HUES64 (cell line): ENCODE measurements around the gene CASP4.
"Not testable (repeated sequence)": the region's sequence is repeated elsewhere in the genome, so short reads cannot be mapped to it uniquely, and the experiment has no call there.

Source experiments
- H3K27ac ChIP-seq: 2 replicates; pipeline ENCODE4 v1.7.0; 2013; ENCODE audit warnings: low read depth, low read length, inconsistent platforms
- H3K27me3 ChIP-seq: 2 replicates; pipeline ENCODE4 v1.6.1; 2013; ENCODE audit warnings: mild to moderate bottlenecking, low read length; ENCODE audit not compliant: insufficient read depth
- H3K36me3 ChIP-seq: 2 replicates; pipeline ENCODE4 v1.6.1; 2013; ENCODE audit warnings: mild to moderate bottlenecking, low read length; ENCODE audit not compliant: insufficient read depth
- H3K4me1 ChIP-seq: 2 replicates; pipeline ENCODE4 v1.6.1; 2013; ENCODE audit warnings: mild to moderate bottlenecking, low read length, moderate library complexity; ENCODE audit not compliant: insufficient read depth
- H3K4me3 ChIP-seq: 2 replicates; pipeline ENCODE4 v1.5.1; 2013; ENCODE audit warnings: mild to moderate bottlenecking, low read length, moderate library complexity
- H3K9ac ChIP-seq: 2 replicates; pipeline ENCODE4 v1.6.1; 2013; ENCODE audit warnings: mild to moderate bottlenecking, low read depth, low read length
- H3K9me3 ChIP-seq: 2 replicates; pipeline ENCODE4 v1.6.1; 2013; ENCODE audit warnings: low read depth, low read length; ENCODE audit not compliant: insufficient read depth
- WGBS: fragments of 150-250, 120-280 bp; methylation state at CpG from one replicate; pipeline ENCODE4 v1.1.7; 2013; ENCODE audit warnings: missing lambda C conversion rate; 5-methylcytosine and 5-hydroxymethylcytosine counted together

The CASP4 gene

GRCh38 chr11:104956528-104956927, 11.8 kb downstream of the CASP4 start:
- Histone ChIP-seq H3K4me1 (no peaks in the 10 kb centered on the region), H3K36me3 (no peaks in the 10 kb centered on the region)

GRCh38 chr11:104946907-104947306, 21.5 kb downstream of the CASP4 start:
- H3K9me3 ChIP-seq, result no peaks in the 10 kb centered on the region
- H3K4me3 ChIP-seq, result no peak overlapping the region
- H3K27me3 ChIP-seq, result no peaks in the 10 kb centered on the region
- 36% methylated on average over 2 of the region's 2 CpGs for WGBS
- no peaks in the 10 kb centered on the region for H3K4me1 ChIP-seq
- H3K27ac ChIP-seq, result no peak overlapping the region
- no peak overlapping the region for H3K9ac ChIP-seq
- H3K36me3 ChIP-seq, result no peaks in the 10 kb centered on the region

More at GRCh38 chr11:104956528-104956927, 11.8 kb downstream of the CASP4 start:
- Histone ChIP-seq H3K4me3 (no peak overlapping the region), H3K27ac (no peak overlapping the region), H3K9me3 (no peaks in the 10 kb centered on the region), H3K27me3 (no peaks in the 10 kb centered on the region), H3K9ac (no peak overlapping the region)

GRCh38 chr11:104944076-104944475, 24.3 kb downstream of the CASP4 start:
- Histone ChIP-seq H3K4me1 (no peaks in the 10 kb centered on the region), H3K4me3 (no peak overlapping the region), H3K27ac (no peak overlapping the region), H3K27me3 (no peaks in the 10 kb centered on the region), H3K9me3 (no peaks in the 10 kb centered on the region), H3K36me3 (no peaks in the 10 kb centered on the region), H3K9ac (no peak overlapping the region)

GRCh38 chr11:104943561-104943960, 24.8 kb downstream of the CASP4 start:
- WGBS, result 50% methylated on average over 2 of the region's 2 CpGs
- Histone ChIP-seq H3K27ac (no peak overlapping the region), H3K4me3 (no peak overlapping the region), H3K27me3 (no peaks in the 10 kb centered on the region), H3K9ac (no peak overlapping the region), H3K4me1 (no peaks in the 10 kb centered on the region), H3K36me3 (no peaks in the 10 kb centered on the region), H3K9me3 (no peaks in the 10 kb centered on the region)

- Histone ChIP-seq H3K9me3 (0 out of 2 replicates have a peak, but pooled peaks cover 3% of the 10 kb centered on the region), H3K36me3 (no peaks in the 10 kb centered on the region), H3K27me3 (no peaks in the 10 kb centered on the region), H3K9ac (no peak overlapping the region), H3K4me3 (no peak overlapping the region), H3K4me1 (no peaks in the 10 kb centered on the region), H3K27ac (no peak overlapping the region)
- 96% methylated on average over 1 of the region's 1 CpG for WGBS
These were observed 33.8 kb downstream of the CASP4 start for GRCh38 chr11:104934594-104934993.

- 92% methylated on average over 1 of the region's 3 CpGs for WGBS
- not testable (repeated sequence) for H3K9ac ChIP-seq
These were observed 34.3 kb downstream of the CASP4 start for GRCh38 chr11:104934073-104934472.

GRCh38 chr11:104928811-104929210, 39.6 kb downstream of the CASP4 start:
- H3K27me3 ChIP-seq, result no peaks in the 10 kb centered on the region
- no peak overlapping the region for H3K4me3 ChIP-seq
- H3K36me3 ChIP-seq, result no peaks in the 10 kb centered on the region
- H3K4me1 ChIP-seq, result no peaks in the 10 kb centered on the region
- H3K27ac ChIP-seq, result no peak overlapping the region
- 0 out of 2 replicates have a peak, but pooled peaks cover 6% of the 10 kb centered on the region for H3K9me3 ChIP-seq
- no peak overlapping the region for H3K9ac ChIP-seq

More at GRCh38 chr11:104934073-104934472, 34.3 kb downstream of the CASP4 start:
- H3K27me3 ChIP-seq, H3K27ac ChIP-seq, H3K4me1 ChIP-seq, H3K9me3 ChIP-seq, H3K4me3 ChIP-seq, H3K36me3 ChIP-seq: not testable (repeated sequence)

GRCh38 chr11:104926771-104927611, 41.4 kb downstream of the CASP4 start:
- 0 out of 2 replicates have a peak, but pooled peaks cover 6% of the 10 kb centered on the region for H3K9me3 ChIP-seq
- no peaks in the 10 kb centered on the region for H3K27me3 ChIP-seq
- WGBS, result 80% methylated on average over 9 of the region's 9 CpGs
- no peaks in the 10 kb centered on the region for H3K4me1 ChIP-seq
- H3K4me3 ChIP-seq, result no peak overlapping the region
- no peak overlapping the region for H3K9ac ChIP-seq
- H3K36me3 ChIP-seq, result no peaks in the 10 kb centered on the region
- no peak overlapping the region for H3K27ac ChIP-seq

GRCh38 chr11:104925850-104926249, 42.5 kb downstream of the CASP4 start:
- Histone ChIP-seq H3K4me3 (no peak overlapping the region), H3K27ac (no peak overlapping the region), H3K9me3 (0 out of 2 replicates have a peak, but pooled peaks cover 6% of the 10 kb centered on the region), H3K9ac (no peak overlapping the region), H3K36me3 (no peaks in the 10 kb centered on the region), H3K4me1 (no peaks in the 10 kb centered on the region), H3K27me3 (no peaks in the 10 kb centered on the region)
- WGBS, result 95% methylated on average over 6 of the region's 6 CpGs

- Histone ChIP-seq H3K36me3 (no peaks in the 10 kb centered on the region), H3K9me3 (no peaks in the 10 kb centered on the region), H3K9ac (no peak overlapping the region), H3K27me3 (no peaks in the 10 kb centered on the region), H3K4me3 (no peak overlapping the region), H3K4me1 (no peaks in the 10 kb centered on the region), H3K27ac (no peak overlapping the region)
- 86% methylated on average over 5 of the region's 6 CpGs for WGBS
These were observed 50.1 kb downstream of the CASP4 start for GRCh38 chr11:104918113-104918824.

- H3K9ac ChIP-seq, result no peak overlapping the region
- no peaks in the 10 kb centered on the region for H3K27me3 ChIP-seq
- H3K4me1 ChIP-seq, result no peaks in the 10 kb centered on the region
- no peak overlapping the region for H3K4me3 ChIP-seq
- no peaks in the 10 kb centered on the region for H3K9me3 ChIP-seq
- no peaks in the 10 kb centered on the region for H3K36me3 ChIP-seq
- 99% methylated on average over 3 of the region's 4 CpGs for WGBS
- H3K27ac ChIP-seq, result no peak overlapping the region
These were observed 50.9 kb downstream of the CASP4 start for GRCh38 chr11:104917271-104918112.
